Activated CD8-positive, alpha-beta T cell treated with anti-CD3 and anti-CD28 coated beads for 36 hours (primary cell): ENCODE measurements around the gene IFI27L1. TPM values are rescaled to one million over a fixed set of nuclear protein-coding genes. Genes with fewer than 3 reads are reported as not detected.

Experiments
- ATAC-seq: fragments of 200-7000 bp; cut with Tn5 transposase; one replicate; pipeline ENCODE4 v1.10.0; 2021; ENCODE audit warnings: mild to moderate bottlenecking, moderate library complexity
- CTCF ChIA-PET: fragments of 350-600 bp; sonication (Branson Sonifier 250); formaldehyde crosslinking; loops from one replicate; lab custom pipeline; 2021; ENCODE audit warnings: antibody characterized with exemption; lab: Charles Lee
- POLR2A ChIA-PET: fragments of 350-600 bp; sonication (Branson Sonifier 250); formaldehyde crosslinking; loops from one replicate; lab custom pipeline; 2021; ENCODE audit warnings: antibody characterized with exemption; lab: Charles Lee
- DNase-seq: peaks from one replicate; pipeline ENCODE4 v3.0.0-alpha.2; 2020
- H3K27ac Mint-ChIP-seq: one replicate; pipeline ENCODE4 v1.8.0; 2021; ENCODE audit warnings: mild to moderate bottlenecking, mixed read lengths
- H3K27me3 Mint-ChIP-seq: one replicate; pipeline ENCODE4 v1.8.0; 2021; ENCODE audit warnings: mixed read lengths
- H3K36me3 Mint-ChIP-seq: one replicate; pipeline ENCODE4 v1.8.0; 2021; ENCODE audit warnings: low read depth, mixed read lengths
- H3K4me1 Mint-ChIP-seq: one replicate; pipeline ENCODE4 v1.8.0; 2021; ENCODE audit warnings: low read depth, mixed read lengths
- H3K4me3 Mint-ChIP-seq: one replicate; pipeline ENCODE4 v1.8.0; 2021; ENCODE audit warnings: mild to moderate bottlenecking, moderate library complexity, mixed read lengths
- H3K9me3 Mint-ChIP-seq: one replicate; pipeline ENCODE4 v1.8.0; 2021; ENCODE audit warnings: mixed read lengths
- CTCF ChIP-seq: fragments of 200-600 bp; IDR thresholded peaks from one replicate; pipeline ENCODE4 v1.8.0; 2022; ENCODE audit warnings: antibody characterized with exemption, mild to moderate bottlenecking
- intact Hi-C: fragments of 100-400 bp; cut with micrococcal nuclease; formaldehyde crosslinking; loops from one replicate; pipeline ENCODE4 v1.10.0; 2022
- total RNA-seq, 2 experiments: library from RNA; stranded (reverse); gene quantifications; one replicate each; pipeline ENCODE4 v1.2.3, GENCODE V29; 2021

The IFI27L1 gene
- total RNA-seq, 2 experiments from 2014 or later = 21.9 to 23.3 TPM

DNA sequence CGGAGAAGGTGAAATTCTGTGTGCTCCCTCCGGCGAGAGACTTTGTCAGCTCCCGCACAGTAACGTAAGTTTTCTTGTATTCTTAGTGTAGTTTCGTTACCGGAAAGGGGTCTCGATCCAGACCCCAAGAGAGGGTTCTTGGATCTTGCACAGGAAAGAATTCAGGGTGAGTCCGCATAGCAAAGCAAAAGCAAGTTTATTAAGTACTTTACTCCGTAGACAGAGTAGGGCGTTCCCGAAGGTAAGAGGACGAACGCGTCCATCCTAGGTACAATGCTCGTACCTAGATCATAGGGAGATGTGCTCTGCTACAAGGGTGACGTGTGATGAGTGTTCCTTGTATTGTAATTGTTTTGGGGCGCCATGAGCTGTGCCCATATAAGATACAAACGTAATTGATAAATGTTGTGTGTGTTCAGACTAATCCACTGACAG is 293 bp downstream of the IFI27L1 start:
- H3K4me1 Mint-ChIP-seq = peaks cover 40% of the 10 kb centered on the region
- CTCF ChIA-PET = interaction anchor here (1.2 to 4.8 kb wide), 9 partner anchors 10 to 144 kb away, joined by 3 to 29 read pairs (median 17); no protein-coding TSS in a partner anchor

DNA sequence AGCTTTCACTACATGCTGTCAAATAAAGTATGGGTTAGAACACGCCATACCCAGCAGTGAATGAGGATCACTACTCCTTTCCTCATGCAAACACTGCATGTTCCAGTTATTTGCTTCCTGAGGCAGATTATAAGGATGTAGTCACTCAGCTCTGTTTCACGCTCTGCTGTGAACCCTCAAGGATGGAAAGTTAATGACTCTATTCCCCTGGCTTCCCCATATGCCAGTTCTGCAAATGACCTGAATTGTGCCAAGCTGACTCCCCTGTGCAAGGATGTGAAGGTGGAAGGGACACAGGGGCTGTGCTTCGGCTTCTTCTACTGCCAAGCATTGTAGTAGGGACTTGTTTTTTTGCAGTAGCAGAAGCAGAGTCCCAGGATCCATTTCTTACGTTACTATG is 6.8 kb downstream of the IFI27L1 start:
- ChIA-PET POLR2A (interaction anchor here (0.9 kb wide), 1 partner anchor 85 kb away, joined by 3 read pairs; no protein-coding TSS in a partner anchor), CTCF (interaction anchor here (1.0 to 1.5 kb wide), 2 partner anchors 27 to 49 kb away, joined by 4 read pairs; no protein-coding TSS in a partner anchor)
- no peaks in the 10 kb centered on the region for H3K36me3 Mint-ChIP-seq
- no peak overlapping the region for H3K4me3 Mint-ChIP-seq
- H3K9me3 Mint-ChIP-seq = peaks cover 1% of the 10 kb centered on the region
- ATAC-seq (no peak), DNase-seq (no peak)
- TF ChIP-seq CTCF = no peak
- H3K4me1 Mint-ChIP-seq = peaks cover 1% of the 10 kb centered on the region
- no peak overlapping the region for H3K27ac Mint-ChIP-seq
- no peaks in the 10 kb centered on the region for H3K27me3 Mint-ChIP-seq
- intact Hi-C loops = no loop called here

More for the DNA sequence above, 293 bp downstream of the IFI27L1 start:
- peaks cover 38% of the 10 kb centered on the region for H3K36me3 Mint-ChIP-seq
- H3K27me3 Mint-ChIP-seq = no peaks in the 10 kb centered on the region
- peak overlapping the region; percentile 98 for H3K4me3 Mint-ChIP-seq
- ATAC-seq (peak; percentile 34), DNase-seq (peak; percentile 20)
- intact Hi-C loops = loop anchor here (2.0 kb wide), 1 partner anchor 25 kb away; no protein-coding TSS in a partner anchor
- no peak for TF ChIP-seq CTCF
- peak overlapping the region; percentile 99 for H3K27ac Mint-ChIP-seq
- H3K9me3 Mint-ChIP-seq = peaks cover 1% of the 10 kb centered on the region
- POLR2A ChIA-PET = interaction anchor here (0.7 to 4.5 kb wide), 11 partner anchors 9 to 121 kb away, joined by 3 to 34 read pairs (median 5); partner anchors contain the start of genes IFI27L2 and OTUB2

- peaks cover 1% of the 10 kb centered on the region for H3K9me3 Mint-ChIP-seq
- POLR2A ChIA-PET = no interaction called here
- no peak for ATAC-seq
- no peaks in the 10 kb centered on the region for H3K27me3 Mint-ChIP-seq
- no peak for DNase-seq
- H3K4me1 Mint-ChIP-seq = no peaks in the 10 kb centered on the region
- intact Hi-C loops = no loop called here
- no peak overlapping the region for H3K4me3 Mint-ChIP-seq
- H3K36me3 Mint-ChIP-seq = no peaks in the 10 kb centered on the region
- no peak overlapping the region for H3K27ac Mint-ChIP-seq
- CTCF ChIA-PET = interaction anchor here (1.0 to 1.5 kb wide), 2 partner anchors 27 to 48 kb away, joined by 4 read pairs; no protein-coding TSS in a partner anchor
- TF ChIP-seq CTCF = no peak
Measured at GRCh38 chr14:94088516-94088915, 7.4 kb downstream of the IFI27L1 start.

- Mint-ChIP-seq H3K4me3 (no peak overlapping the region), H3K36me3 (no peaks in the 10 kb centered on the region), H3K27ac (no peak overlapping the region), H3K27me3 (no peaks in the 10 kb centered on the region), H3K9me3 (peaks cover 1% of the 10 kb centered on the region), H3K4me1 (no peaks in the 10 kb centered on the region)
- no peak for TF ChIP-seq CTCF
- ATAC-seq = no peak
- intact Hi-C loops = no loop called here
- DNase-seq = no peak
- POLR2A ChIA-PET = no interaction called here
- CTCF ChIA-PET = interaction anchor here (1.9 kb wide), 1 partner anchor 53 kb away, joined by 8 read pairs; no protein-coding TSS in a partner anchor
Measured at GRCh38 chr14:94089479-94089878, 8.4 kb downstream of the IFI27L1 start.

DNA sequence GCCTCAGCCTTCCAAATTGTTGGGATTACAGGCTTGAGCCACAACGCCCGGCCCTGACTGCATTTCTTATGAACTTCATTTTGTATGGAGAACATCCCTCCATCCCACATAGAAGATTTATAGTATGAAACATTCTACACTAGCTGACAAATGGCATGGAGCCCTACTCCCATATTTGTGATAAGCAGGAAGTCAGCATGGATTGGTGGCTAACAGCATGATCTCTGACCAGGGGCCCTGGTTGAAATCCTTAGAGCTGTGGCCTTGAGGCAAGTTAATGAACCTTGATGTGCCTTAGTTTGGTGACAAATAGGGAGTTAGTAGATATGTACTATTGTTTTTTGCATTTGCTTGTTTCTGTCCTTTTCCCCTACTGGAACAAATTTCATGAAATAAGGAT is 12.3 kb downstream of the IFI27L1 start:
- ChIA-PET POLR2A (interaction anchor here (0.6 kb wide), 1 partner anchor 69 kb away, joined by 3 read pairs; no protein-coding TSS in a partner anchor), CTCF (interaction anchor here (3.6 kb wide), 1 partner anchor 43 kb away, joined by 9 read pairs; no protein-coding TSS in a partner anchor)
- H3K27me3 Mint-ChIP-seq = no peaks in the 10 kb centered on the region
- H3K27ac Mint-ChIP-seq = no peak overlapping the region
- DNase-seq = no peak
- no peak overlapping the region for H3K4me3 Mint-ChIP-seq
- intact Hi-C loops = no loop called here
- no peaks in the 10 kb centered on the region for H3K36me3 Mint-ChIP-seq
- H3K4me1 Mint-ChIP-seq = no peaks in the 10 kb centered on the region
- ATAC-seq = no peak
- no peaks in the 10 kb centered on the region for H3K9me3 Mint-ChIP-seq
- TF ChIP-seq CTCF = no peak
